DLD1 (cell line): ENCODE results near the gene CHML.

Experiments
- in situ Hi-C: cut with HindIII; loops from 2 replicates; pipeline ENCODE4 v1.10.0; 2017; ENCODE audit warnings: low sequenced_read_pairs

The CHML gene

GRCh38 chr1:241647658-241648057, 7.5 kb upstream of the CHML start:
- in situ Hi-C loops = loop anchor here (25.0 kb wide), 1 partner anchor 165 kb away; no protein-coding TSS in a partner anchor

GRCh38 chr1:241646201-241646600, 6.0 kb upstream of the CHML start:
- in situ Hi-C loops = loop anchor here (25.0 kb wide), 1 partner anchor 166 kb away; no protein-coding TSS in a partner anchor

- in situ Hi-C loops = loop anchor here (25.0 kb wide), 1 partner anchor 167 kb away; no protein-coding TSS in a partner anchor
Measured at GRCh38 chr1:241645199-241645598, 5.0 kb upstream of the CHML start.

GRCh38 chr1:241644259-241644658, 4.1 kb upstream of the CHML start:
- in situ Hi-C loops = loop anchor here (25.0 kb wide), 1 partner anchor 168 kb away; no protein-coding TSS in a partner anchor

- in situ Hi-C loops = loop anchor here (25.0 kb wide), 1 partner anchor 170 kb away; no protein-coding TSS in a partner anchor
Measured at GRCh38 chr1:241642593-241642944, 2.4 kb upstream of the CHML start.

- in situ Hi-C loops = loop anchor here (25.0 kb wide), 1 partner anchor 170 kb away; no protein-coding TSS in a partner anchor
Measured at GRCh38 chr1:241641773-241642592, 1.8 kb upstream of the CHML start.

GRCh38 chr1:241640867-241641622, 876 bp upstream of the CHML start:
- in situ Hi-C loops = loop anchor here (25.0 kb wide), 1 partner anchor 171 kb away; no protein-coding TSS in a partner anchor

GRCh38 chr1:241639623-241640148, 483 bp downstream of the CHML start:
- in situ Hi-C loops = loop anchor here (25.0 kb wide), 1 partner anchor 173 kb away; no protein-coding TSS in a partner anchor

GRCh38 chr1:241638909-241639622, 1.1 kb downstream of the CHML start:
- in situ Hi-C loops = loop anchor here (25.0 kb wide), 1 partner anchor 173 kb away; no protein-coding TSS in a partner anchor

- in situ Hi-C loops = loop anchor here (25.0 kb wide), 1 partner anchor 174 kb away; no protein-coding TSS in a partner anchor
Measured at GRCh38 chr1:241638099-241638682, 2.0 kb downstream of the CHML start.

GRCh38 chr1:241637604-241638003, 2.6 kb downstream of the CHML start:
- in situ Hi-C loops = loop anchor here (25.0 kb wide), 1 partner anchor 175 kb away; no protein-coding TSS in a partner anchor

- in situ Hi-C loops = loop anchor here (25.0 kb wide), 1 partner anchor 175 kb away; no protein-coding TSS in a partner anchor
Measured at GRCh38 chr1:241637046-241637590, 3.1 kb downstream of the CHML start.

- in situ Hi-C loops = loop anchor here (25.0 kb wide), 1 partner anchor 176 kb away; no protein-coding TSS in a partner anchor
Measured at GRCh38 chr1:241636291-241636690, 3.9 kb downstream of the CHML start.

GRCh38 chr1:241635556-241636152, 4.5 kb downstream of the CHML start:
- in situ Hi-C loops = loop anchor here (25.0 kb wide), 1 partner anchor 177 kb away; no protein-coding TSS in a partner anchor

- in situ Hi-C loops = loop anchor here (25.0 kb wide), 1 partner anchor 179 kb away; no protein-coding TSS in a partner anchor
Measured at GRCh38 chr1:241632987-241633386, 7.2 kb downstream of the CHML start.

- in situ Hi-C loops = loop anchor here (25.0 kb wide), 1 partner anchor 181 kb away; no protein-coding TSS in a partner anchor
Measured at GRCh38 chr1:241631674-241632073, 8.5 kb downstream of the CHML start.

GRCh38 chr1:241630899-241631298, 9.3 kb downstream of the CHML start:
- in situ Hi-C loops = loop anchor here (25.0 kb wide), 1 partner anchor 181 kb away; no protein-coding TSS in a partner anchor

GRCh38 chr1:241630476-241630875, 9.7 kb downstream of the CHML start:
- in situ Hi-C loops = loop anchor here (25.0 kb wide), 1 partner anchor 182 kb away; no protein-coding TSS in a partner anchor

GRCh38 chr1:241630005-241630404, 10.2 kb downstream of the CHML start:
- in situ Hi-C loops = loop anchor here (25.0 kb wide), 1 partner anchor 182 kb away; no protein-coding TSS in a partner anchor
